ENCODE results near the gene SMIM5. TPM values are rescaled to one million over a fixed set of nuclear protein-coding genes. Genes with fewer than 3 reads are reported as not detected.

The SMIM5 gene
- total and polyA plus RNA-seq, 2 donors (not counting 3 experiments of a cell fraction or from before 2014, with no cell fraction given), result not detected

GRCh38 chr17:75679706-75680211 lies 46.5 kb downstream of the SMIM5 start:
- Histone ChIP-seq H3K27me3 (ENCODE audit: control insufficient read depth in 2 of 2, insufficient read depth in 2 of 2, low read length in 2 of 2) (no peaks in the 10 kb centered on the region), H4K20me1 (replicated peaks; ENCODE audit: control insufficient read depth, extremely low read depth, insufficient read depth, low read length) (no peaks in the 10 kb centered on the region), H2AFZ (ENCODE audit: low read depth, low read length) (no peak overlapping the region), H3K4me1 (ENCODE audit: control insufficient read depth, extremely low read depth, insufficient read depth, low read length) (peaks cover 45% of the 10 kb centered on the region), H3K27ac (ENCODE audit: insufficient read depth, low read depth, low read length) (peak overlapping the region; percentile 42), H3K79me2 (ENCODE audit: control insufficient read depth, insufficient read depth, low read length) (peaks cover 63% of the 10 kb centered on the region), H3K4me2 (ENCODE audit: insufficient read depth, low read length) (peak overlapping the region; percentile 54), H3K9me3 (replicated peaks; ENCODE audit: control insufficient read depth, insufficient read depth, low read length) (no peaks in the 10 kb centered on the region), H3K4me3 (replicated peaks in 1 of 3; ENCODE audit: insufficient read depth in 1 of 3, low read depth in 1 of 3, low read length in 3 of 3) (no peak overlapping the region), H3K9ac (replicated peaks; ENCODE audit: extremely low read depth, insufficient read depth, low read length) (no peak overlapping the region), H3K36me3 (ENCODE audit: control insufficient read depth in 2 of 2, extremely low read depth in 1 of 2, insufficient read depth in 2 of 2, low read length in 2 of 2) (peaks cover 0 to 8% of the 10 kb centered on the region in 2 experiments), H3K9me1 (replicated peaks; ENCODE audit: control insufficient read depth, extremely low read depth, insufficient read depth, low read length) (no peaks in the 10 kb centered on the region)
- POLR2A ChIA-PET, result no interaction called here
- BruUV-seq (replicated peaks), result no TSS peak
- CTCF ChIA-PET, result interaction anchor here (0.6 to 19.6 kb wide), 27 partner anchors 8 to 85 kb away, joined by 3 to 653 read pairs (median 7); partner anchors contain the start of genes GALK1, ITGB4, RECQL5 and SAP30BP
- intact Hi-C loops (cut with micrococcal nuclease) (loop anchor here (1.0 kb wide), 3 partner anchors 28 to 68 kb away; partner anchors contain the start of gene SMIM5), dilution Hi-C loops (cut with MboI; ENCODE audit: extremely low pct_ligation_motif_present, low sequenced_read_pairs) (no loop called here)
- DNase-seq (ENCODE audit: low read depth, low spot score) (peak; percentile 89), FAIRE-seq (peak; percentile 86)
- TF ChIP-seq POLR2A (IDR thresholded peaks at IDR 0.05; ENCODE audit: low read depth, low read length) (no peak), CTCF (IDR thresholded peaks at IDR 0.05; ENCODE audit: extremely low read depth in 1 of 2, insufficient read depth in 1 of 2, low read depth in 1 of 2, low read length in 2 of 2) (peak; percentile 33 to 39), JUN (IDR thresholded peaks at IDR 0.05; ENCODE audit: borderline replicate concordance, insufficient read depth, insufficient read length, low read depth) (no peak), POLR2AphosphoS5 (IDR thresholded peaks at IDR 0.05; ENCODE audit: insufficient read depth, low read depth, low read length) (peak; percentile 55), EZH2 (IDR thresholded peaks at IDR 0.05; ENCODE audit: borderline replicate concordance, low read depth, low read length, severe bottlenecking) (no peak), MAX (IDR thresholded peaks at IDR 0.05; ENCODE audit: insufficient read depth, insufficient read length) (no peak), MYC (IDR thresholded peaks at IDR 0.05; ENCODE audit: low read depth, low read length) (no peak), GATA2 (IDR thresholded peaks at IDR 0.05; ENCODE audit: insufficient read depth, insufficient read length, low read depth, low read length) (peak; percentile 46), FOS (IDR thresholded peaks at IDR 0.05; ENCODE audit: borderline replicate concordance, insufficient read depth, low read length) (peak; percentile 27)
